GM18858 (cell line): ENCODE data around the gene FHDC1.

ENCODE experiments used
- ATAC-seq: cut with Tn5 transposase; IDR thresholded peaks from one replicate; pipeline ENCODE4 v1.9.1; 2021; ENCODE audit not compliant: unreplicated experiment

The FHDC1 gene

GRCh38 chr4:152936446-152937335 lies 568 bp downstream of the FHDC1 start:
- ATAC-seq = no peak

DNA sequence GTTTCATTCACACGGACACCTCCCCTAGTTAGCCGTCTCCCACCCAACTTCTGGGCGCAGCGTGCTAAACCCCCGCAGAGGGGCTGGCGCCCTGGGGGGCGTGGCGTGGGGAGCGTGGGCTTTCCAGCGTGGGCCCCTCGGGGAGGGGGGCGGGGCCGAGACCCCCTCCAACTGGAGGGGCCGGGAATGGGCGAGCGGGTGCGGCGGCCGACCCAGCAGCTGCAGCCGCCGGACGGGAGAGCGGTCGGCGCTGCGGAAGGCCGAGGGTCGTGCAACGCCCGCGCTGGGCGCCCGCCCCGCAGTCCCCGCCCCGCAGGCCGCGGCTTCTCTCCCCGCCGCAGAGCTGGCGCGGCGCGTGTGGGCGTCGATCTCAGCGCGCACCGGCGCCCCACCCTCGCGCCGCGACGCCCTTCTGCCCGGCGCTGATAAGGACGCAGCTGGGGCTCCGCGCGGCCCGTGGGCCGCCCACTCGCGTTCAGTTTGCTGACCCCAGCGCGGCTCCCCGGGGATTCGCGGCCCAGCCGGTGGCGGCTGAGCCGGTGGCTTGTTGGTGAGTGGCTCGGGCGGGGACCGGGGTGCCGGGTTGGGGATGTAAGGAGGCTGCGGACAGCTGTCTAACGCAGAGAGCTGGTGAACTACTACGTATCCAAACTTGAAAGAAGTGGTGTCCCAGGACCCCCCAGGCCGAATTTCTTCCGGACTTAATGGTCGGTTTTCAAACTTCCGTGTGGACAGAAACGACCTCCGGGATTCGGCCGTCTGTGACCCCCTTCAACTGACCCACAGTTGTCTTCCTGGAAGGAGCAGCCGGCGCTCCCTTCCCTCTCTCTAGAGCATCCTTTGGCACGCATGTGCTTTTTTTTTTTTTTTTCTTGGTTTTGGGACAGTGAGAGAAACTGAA lies 1.5 kb downstream of the FHDC1 start:
- ATAC-seq = no peak

DNA sequence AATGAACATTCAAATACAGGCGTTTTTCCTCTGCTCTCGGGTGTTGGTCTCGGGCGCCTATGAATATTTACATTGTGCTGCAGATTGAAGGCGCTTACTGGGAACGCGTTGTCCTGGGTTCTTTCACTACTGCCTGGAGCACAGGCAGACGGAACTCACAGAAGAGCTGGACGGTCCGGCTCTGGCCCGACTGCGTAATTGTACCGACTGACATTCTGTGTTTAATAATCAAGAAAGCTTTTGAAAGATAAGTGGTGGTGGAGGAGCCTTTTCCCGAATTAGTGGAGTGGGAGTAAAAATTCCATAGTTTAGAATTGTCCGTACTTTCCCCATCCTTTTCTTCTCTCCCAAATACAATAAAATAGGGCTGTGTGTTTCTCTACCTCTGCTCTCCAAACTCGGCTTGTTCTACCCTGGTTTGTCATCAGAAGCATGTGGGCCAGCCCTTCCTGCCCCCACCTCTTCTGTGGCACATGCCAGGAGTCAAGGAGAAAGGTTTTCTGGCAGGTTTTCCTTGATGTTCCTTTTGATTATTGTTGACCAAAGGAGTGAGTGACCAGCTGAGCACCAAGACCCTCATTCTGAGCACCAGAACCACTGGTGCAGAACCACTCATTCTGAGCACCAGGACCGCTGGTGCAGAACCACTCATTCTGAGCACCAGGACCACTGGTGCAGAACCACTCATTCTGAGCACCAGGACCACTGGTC lies 2.3 kb downstream of the FHDC1 start:
- no peak for ATAC-seq

GRCh38 chr4:152939621-152940020 lies 3.5 kb downstream of the FHDC1 start:
- ATAC-seq = no peak

- ATAC-seq = no peak
Measured at GRCh38 chr4:152940461-152940860, 4.3 kb downstream of the FHDC1 start.

DNA sequence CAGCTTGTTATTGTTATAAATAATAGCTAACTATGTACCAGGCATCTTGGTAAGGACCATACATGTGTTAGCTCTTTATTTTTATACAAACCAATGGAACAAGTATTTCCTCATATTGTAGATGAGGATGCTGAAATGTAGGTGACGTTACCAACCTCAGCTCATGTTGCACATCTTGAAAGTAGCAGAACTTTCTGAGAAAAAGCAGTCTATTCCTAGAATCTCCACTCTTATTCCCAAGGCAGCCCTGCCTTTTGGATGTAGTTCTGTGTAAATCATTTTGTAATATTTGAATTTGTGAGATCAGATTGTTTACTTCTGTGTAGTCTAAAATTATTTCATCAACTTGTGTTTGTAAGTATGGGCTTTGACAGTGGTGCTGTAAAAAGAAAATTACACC lies 5.3 kb downstream of the FHDC1 start:
- no peak for ATAC-seq

GRCh38 chr4:152942346-152942745 lies 6.2 kb downstream of the FHDC1 start:
- no peak for ATAC-seq

DNA sequence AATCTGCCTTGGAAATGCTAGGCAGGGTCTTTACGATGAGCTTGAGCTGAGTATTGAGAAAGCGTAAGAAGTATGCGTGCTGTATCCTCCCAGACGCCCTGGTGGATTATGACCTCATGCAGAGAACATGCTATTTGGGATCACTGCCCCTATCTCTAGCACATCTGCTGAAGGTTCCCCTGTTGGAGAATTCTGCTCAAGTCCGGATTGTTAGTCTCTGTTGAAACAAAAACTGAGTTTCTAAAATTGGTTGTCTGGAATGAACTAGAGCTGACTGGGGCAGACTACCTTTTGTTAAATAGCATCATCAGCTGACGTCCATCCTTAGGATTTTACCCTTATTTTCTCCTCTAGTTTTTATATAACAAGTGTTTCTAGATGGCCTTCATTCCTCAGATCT lies 7.5 kb downstream of the FHDC1 start:
- no peak for ATAC-seq

GRCh38 chr4:152944666-152945320 lies 8.7 kb downstream of the FHDC1 start:
- ATAC-seq = no peak

GRCh38 chr4:152945639-152946038 lies 9.5 kb downstream of the FHDC1 start:
- no peak for ATAC-seq

DNA sequence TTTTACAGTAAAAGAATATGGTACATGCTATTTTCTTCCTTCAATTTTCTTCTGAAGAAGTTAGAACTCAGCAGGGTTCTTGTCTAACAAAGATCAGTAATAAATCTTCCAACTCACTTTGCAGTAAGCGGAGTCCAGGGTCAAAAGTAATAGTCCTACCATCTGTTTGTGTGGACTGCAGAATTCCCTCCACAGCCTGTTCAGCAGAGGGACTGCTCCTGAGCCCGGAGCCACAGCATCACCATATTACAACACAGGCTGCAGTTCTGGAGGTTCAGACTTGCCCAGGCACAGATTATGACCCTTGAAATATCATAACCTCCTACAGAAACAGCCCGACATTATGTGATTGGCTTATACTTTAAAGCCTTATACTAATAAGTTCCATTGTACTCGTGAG lies 10.3 kb downstream of the FHDC1 start:
- no peak for ATAC-seq

- no peak for ATAC-seq
Measured at GRCh38 chr4:152947311-152947710, 11.2 kb downstream of the FHDC1 start.

DNA sequence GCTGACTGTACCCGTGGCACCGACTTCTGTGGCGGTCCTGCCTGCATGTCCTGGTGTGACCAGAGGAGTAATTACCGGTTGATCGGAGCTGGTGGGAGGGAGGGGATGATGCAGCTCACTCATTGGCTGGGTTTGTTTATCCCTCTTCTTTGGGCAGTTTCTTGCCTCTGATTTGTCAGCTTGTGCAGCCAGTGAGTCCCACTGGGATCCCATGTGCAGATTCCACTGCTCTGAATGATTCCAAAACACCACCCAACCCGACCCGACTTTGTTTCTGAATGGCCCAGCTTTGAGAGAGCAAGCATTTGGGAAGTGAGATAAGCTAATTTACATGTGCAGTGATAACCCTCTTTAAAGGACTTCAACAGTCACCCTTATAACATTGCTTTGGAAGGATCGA lies 13.8 kb downstream of the FHDC1 start:
- no peak for ATAC-seq

DNA sequence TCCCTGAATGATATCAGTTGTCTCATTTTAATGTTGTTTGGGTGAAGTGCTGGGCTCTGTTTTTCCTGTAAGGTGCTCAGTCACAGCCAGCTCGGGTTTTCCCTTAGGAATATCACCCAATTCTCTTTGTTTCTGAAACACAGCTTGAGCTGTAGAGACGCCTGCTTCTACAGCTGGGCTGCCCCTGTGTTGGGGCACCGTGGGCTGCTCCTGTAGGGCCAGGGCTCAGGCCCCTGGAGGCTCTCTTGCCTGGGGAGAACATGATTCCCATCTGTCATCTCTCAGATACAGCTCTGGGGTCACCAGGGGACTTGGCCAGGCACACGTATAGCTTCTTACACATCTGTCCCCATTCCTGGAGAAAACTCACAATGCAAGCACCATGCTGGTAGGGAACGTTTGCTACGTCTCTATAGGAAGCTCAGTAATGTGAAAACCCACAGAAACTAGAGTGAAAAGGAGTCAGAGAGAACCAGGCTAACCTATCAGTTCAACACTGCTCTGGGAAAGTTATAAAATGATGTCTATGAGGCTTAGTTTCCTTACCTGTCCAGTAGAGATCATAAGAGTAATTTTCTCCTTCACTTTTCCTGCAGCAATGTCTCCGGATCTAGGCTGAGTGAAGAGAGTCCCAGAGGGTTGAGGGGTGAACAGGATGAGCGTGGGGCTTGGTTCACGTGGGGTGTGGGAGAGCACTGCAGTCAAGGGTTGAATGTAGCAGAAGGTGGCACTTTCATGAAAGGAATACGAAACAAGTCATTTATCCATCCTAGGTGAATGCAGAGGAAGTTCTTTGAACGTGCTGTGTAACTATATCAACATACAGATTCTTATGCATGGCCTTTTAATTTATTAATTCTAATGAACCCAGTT lies 14.5 kb downstream of the FHDC1 start:
- no peak for ATAC-seq

DNA sequence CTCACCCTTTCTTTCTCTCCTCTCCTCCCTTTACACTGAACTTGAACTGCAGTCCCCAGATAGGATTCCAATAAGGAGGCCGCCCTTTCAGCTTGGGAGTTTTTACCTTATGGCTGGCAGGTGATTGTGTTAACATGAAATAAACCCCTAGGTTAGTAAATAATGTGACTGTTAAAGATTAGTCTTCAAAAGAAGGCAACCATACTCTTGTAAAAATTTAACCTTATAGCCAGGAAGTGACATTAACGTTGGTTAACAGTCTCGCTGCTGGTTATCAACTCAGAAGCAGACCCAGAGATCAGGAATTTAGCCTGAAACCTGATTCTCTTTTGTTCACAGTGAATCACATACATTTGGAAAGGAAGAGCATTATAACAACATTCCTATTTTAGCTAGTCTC lies 15.2 kb downstream of the FHDC1 start:
- no peak for ATAC-seq

DNA sequence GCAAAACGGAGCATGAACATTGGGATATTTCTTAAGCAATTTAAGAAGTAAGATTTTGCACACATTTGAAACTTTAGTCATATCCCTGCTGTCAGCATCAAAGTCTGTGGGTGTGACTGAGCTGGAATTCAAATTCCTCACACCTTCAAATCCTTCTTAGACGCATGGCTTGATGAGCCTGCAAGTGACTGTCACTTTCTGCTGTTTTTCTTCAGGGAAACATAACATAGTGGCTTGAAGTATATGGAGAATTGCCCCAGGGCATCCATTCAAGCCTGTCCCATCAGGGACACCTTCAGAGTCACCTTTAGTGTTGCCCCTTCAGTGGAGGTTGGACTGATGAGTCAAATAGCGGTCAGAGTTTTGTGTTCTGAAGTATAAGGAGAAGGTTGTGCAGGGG lies 17.4 kb downstream of the FHDC1 start:
- no peak for ATAC-seq

GRCh38 chr4:152954741-152955140 lies 18.6 kb downstream of the FHDC1 start:
- ATAC-seq = no peak

DNA sequence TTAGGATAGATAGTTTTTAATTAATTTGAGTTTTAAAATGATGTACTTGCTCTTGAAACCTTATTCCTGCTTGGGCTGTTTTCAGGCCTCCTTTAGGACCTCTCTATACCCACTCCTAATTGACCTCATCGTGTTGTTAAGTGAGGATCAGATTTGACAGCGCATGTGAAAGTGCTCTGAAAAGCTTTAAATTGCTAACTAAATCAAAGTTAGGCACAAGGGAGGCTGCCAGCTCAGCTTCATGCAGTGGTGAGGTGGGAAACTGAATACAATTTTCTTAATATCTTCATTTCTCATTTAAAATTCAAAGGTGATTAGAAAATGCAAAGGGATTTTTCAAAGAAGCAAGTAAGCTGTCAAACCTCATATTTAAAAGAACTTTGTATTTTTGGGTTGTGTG lies 20.0 kb downstream of the FHDC1 start:
- ATAC-seq = no peak

DNA sequence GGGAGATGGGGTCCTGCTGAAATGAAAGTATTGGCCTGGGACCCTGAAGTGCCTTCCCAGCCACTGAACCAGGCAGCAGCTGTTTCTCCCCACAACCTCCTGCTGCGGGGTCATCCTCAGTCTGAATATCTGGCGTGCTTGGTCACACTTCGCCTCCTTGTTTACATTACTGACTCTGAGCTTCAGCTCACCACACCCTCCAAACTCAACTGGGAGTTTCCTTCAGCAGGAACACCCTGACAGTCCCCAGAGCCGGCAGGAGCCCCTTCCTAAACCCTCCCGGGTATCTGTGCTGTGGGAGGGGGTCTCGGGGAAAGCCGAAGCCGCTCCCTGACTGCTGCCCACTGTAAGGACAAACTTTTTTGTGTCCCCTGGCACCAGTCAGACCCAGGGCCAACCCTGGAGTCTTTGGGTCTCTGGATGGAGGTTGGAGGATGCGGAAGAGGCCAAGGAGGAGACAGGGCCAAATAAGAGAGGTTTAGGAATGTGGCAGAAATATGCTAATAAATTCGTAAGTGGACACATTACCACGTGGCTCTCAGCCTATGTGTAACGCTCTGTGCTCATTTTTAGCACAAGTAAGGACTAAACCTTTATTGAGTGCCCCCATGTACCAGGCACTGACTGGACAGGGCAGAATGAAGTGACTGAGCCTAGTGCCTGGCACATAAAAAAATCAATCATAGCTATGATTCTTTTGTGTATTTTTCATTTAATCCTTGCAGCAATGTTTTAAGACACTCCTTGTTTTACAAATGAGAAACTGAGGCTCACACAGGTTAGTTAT lies 20.7 kb downstream of the FHDC1 start:
- no peak for ATAC-seq
